ENCODE measurements around the gene KCNG2.

KCNG2 gene

GRCh38 chr18:79754831-79755351, 42.8 kb upstream of the KCNG2 start:
- DNase-seq, result no peak
- no peaks in the 10 kb centered on the region for H3K4me1 ChIP-seq (ENCODE audit: control insufficient read depth, insufficient read depth, low read length, poor library complexity, severe bottlenecking)
- H3K9me3 ChIP-seq (ENCODE audit: control insufficient read depth, low read length), result no peaks in the 10 kb centered on the region
- H3K27ac ChIP-seq (ENCODE audit: insufficient read depth, low read length, poor library complexity, severe bottlenecking), result no peak overlapping the region
- H3K36me3 ChIP-seq (ENCODE audit: control insufficient read depth, insufficient read depth, low read length), result peaks cover 32% of the 10 kb centered on the region
- H3K4me3 ChIP-seq (ENCODE audit: insufficient read depth, low read depth, low read length, poor library complexity, severe bottlenecking), result no peak overlapping the region
- H3K27me3 ChIP-seq (replicated peaks; ENCODE audit: control insufficient read depth, insufficient read depth, low read length, poor library complexity, severe bottlenecking), result no peaks in the 10 kb centered on the region

- no peak overlapping the region for H3K27ac ChIP-seq (ENCODE audit: insufficient read depth, low read length, poor library complexity, severe bottlenecking)
- H3K36me3 ChIP-seq (ENCODE audit: control insufficient read depth, insufficient read depth, low read length), result peaks cover 29% of the 10 kb centered on the region
- H3K9me3 ChIP-seq (ENCODE audit: control insufficient read depth, low read length), result no peaks in the 10 kb centered on the region
- DNase-seq, result no peak
- H3K27me3 ChIP-seq (replicated peaks; ENCODE audit: control insufficient read depth, insufficient read depth, low read length, poor library complexity, severe bottlenecking), result no peaks in the 10 kb centered on the region
- no peak overlapping the region for H3K4me3 ChIP-seq (ENCODE audit: insufficient read depth, low read depth, low read length, poor library complexity, severe bottlenecking)
- H3K4me1 ChIP-seq (ENCODE audit: control insufficient read depth, insufficient read depth, low read length, poor library complexity, severe bottlenecking), result no peaks in the 10 kb centered on the region
Measured at GRCh38 chr18:79755496-79756142, 42.1 kb upstream of the KCNG2 start.

- peaks cover 29% of the 10 kb centered on the region for H3K36me3 ChIP-seq (ENCODE audit: control insufficient read depth, insufficient read depth, low read length)
- H3K4me3 ChIP-seq (ENCODE audit: insufficient read depth, low read depth, low read length, poor library complexity, severe bottlenecking), result no peak overlapping the region
- no peaks in the 10 kb centered on the region for H3K27me3 ChIP-seq (replicated peaks; ENCODE audit: control insufficient read depth, insufficient read depth, low read length, poor library complexity, severe bottlenecking)
- H3K9me3 ChIP-seq (ENCODE audit: control insufficient read depth, low read length), result no peaks in the 10 kb centered on the region
- H3K27ac ChIP-seq (ENCODE audit: insufficient read depth, low read length, poor library complexity, severe bottlenecking), result no peak overlapping the region
- DNase-seq, result no peak
- no peaks in the 10 kb centered on the region for H3K4me1 ChIP-seq (ENCODE audit: control insufficient read depth, insufficient read depth, low read length, poor library complexity, severe bottlenecking)
Measured at GRCh38 chr18:79756143-79756500, 41.6 kb upstream of the KCNG2 start.

GRCh38 chr18:79756826-79757225, 40.9 kb upstream of the KCNG2 start:
- H3K36me3 ChIP-seq (ENCODE audit: control insufficient read depth, insufficient read depth, low read length), result peaks cover 29% of the 10 kb centered on the region
- H3K9me3 ChIP-seq (ENCODE audit: control insufficient read depth, low read length), result no peaks in the 10 kb centered on the region
- H3K4me1 ChIP-seq (ENCODE audit: control insufficient read depth, insufficient read depth, low read length, poor library complexity, severe bottlenecking), result no peaks in the 10 kb centered on the region
- DNase-seq, result no peak
- H3K4me3 ChIP-seq (ENCODE audit: insufficient read depth, low read depth, low read length, poor library complexity, severe bottlenecking), result no peak overlapping the region
- no peaks in the 10 kb centered on the region for H3K27me3 ChIP-seq (replicated peaks; ENCODE audit: control insufficient read depth, insufficient read depth, low read length, poor library complexity, severe bottlenecking)
- H3K27ac ChIP-seq (ENCODE audit: insufficient read depth, low read length, poor library complexity, severe bottlenecking), result no peak overlapping the region

- no peak overlapping the region for H3K4me3 ChIP-seq (ENCODE audit: insufficient read depth, low read depth, low read length, poor library complexity, severe bottlenecking)
- H3K27ac ChIP-seq (ENCODE audit: insufficient read depth, low read length, poor library complexity, severe bottlenecking), result no peak overlapping the region
- H3K27me3 ChIP-seq (replicated peaks; ENCODE audit: control insufficient read depth, insufficient read depth, low read length, poor library complexity, severe bottlenecking), result no peaks in the 10 kb centered on the region
- peaks cover 8% of the 10 kb centered on the region for H3K36me3 ChIP-seq (ENCODE audit: control insufficient read depth, insufficient read depth, low read length)
- H3K9me3 ChIP-seq (ENCODE audit: control insufficient read depth, low read length), result peaks cover 6% of the 10 kb centered on the region
- no peak for DNase-seq
- H3K4me1 ChIP-seq (ENCODE audit: control insufficient read depth, insufficient read depth, low read length, poor library complexity, severe bottlenecking), result no peaks in the 10 kb centered on the region
Measured at GRCh38 chr18:79760348-79760747, 37.4 kb upstream of the KCNG2 start.

GRCh38 chr18:79760881-79761280, 36.9 kb upstream of the KCNG2 start:
- DNase-seq, result no peak
- Histone ChIP-seq H3K4me3 (ENCODE audit: insufficient read depth, low read depth, low read length, poor library complexity, severe bottlenecking) (no peak overlapping the region), H3K4me1 (ENCODE audit: control insufficient read depth, insufficient read depth, low read length, poor library complexity, severe bottlenecking) (no peaks in the 10 kb centered on the region), H3K9me3 (ENCODE audit: control insufficient read depth, low read length) (peaks cover 6% of the 10 kb centered on the region), H3K27ac (ENCODE audit: insufficient read depth, low read length, poor library complexity, severe bottlenecking) (no peak overlapping the region), H3K36me3 (ENCODE audit: control insufficient read depth, insufficient read depth, low read length) (peaks cover 4% of the 10 kb centered on the region), H3K27me3 (replicated peaks; ENCODE audit: control insufficient read depth, insufficient read depth, low read length, poor library complexity, severe bottlenecking) (no peaks in the 10 kb centered on the region)

GRCh38 chr18:79763407-79763806, 34.3 kb upstream of the KCNG2 start:
- Histone ChIP-seq H3K27me3 (replicated peaks; ENCODE audit: control insufficient read depth, insufficient read depth, low read length, poor library complexity, severe bottlenecking) (no peaks in the 10 kb centered on the region), H3K4me3 (ENCODE audit: insufficient read depth, low read depth, low read length, poor library complexity, severe bottlenecking) (no peak overlapping the region), H3K36me3 (ENCODE audit: control insufficient read depth, insufficient read depth, low read length) (no peaks in the 10 kb centered on the region), H3K4me1 (ENCODE audit: control insufficient read depth, insufficient read depth, low read length, poor library complexity, severe bottlenecking) (no peaks in the 10 kb centered on the region), H3K27ac (ENCODE audit: insufficient read depth, low read length, poor library complexity, severe bottlenecking) (no peak overlapping the region), H3K9me3 (ENCODE audit: control insufficient read depth, low read length) (peaks cover 6% of the 10 kb centered on the region)
- no peak for DNase-seq

- no peak for DNase-seq
- H3K36me3 ChIP-seq (ENCODE audit: control insufficient read depth, insufficient read depth, low read length), result no peaks in the 10 kb centered on the region
- no peak overlapping the region for H3K4me3 ChIP-seq (ENCODE audit: insufficient read depth, low read depth, low read length, poor library complexity, severe bottlenecking)
- no peak overlapping the region for H3K27ac ChIP-seq (ENCODE audit: insufficient read depth, low read length, poor library complexity, severe bottlenecking)
- H3K9me3 ChIP-seq (ENCODE audit: control insufficient read depth, low read length), result peaks cover 6% of the 10 kb centered on the region
- H3K4me1 ChIP-seq (ENCODE audit: control insufficient read depth, insufficient read depth, low read length, poor library complexity, severe bottlenecking), result no peaks in the 10 kb centered on the region
- no peaks in the 10 kb centered on the region for H3K27me3 ChIP-seq (replicated peaks; ENCODE audit: control insufficient read depth, insufficient read depth, low read length, poor library complexity, severe bottlenecking)
Measured at GRCh38 chr18:79764131-79764530, 33.6 kb upstream of the KCNG2 start.

GRCh38 chr18:79765491-79766245, 32.1 kb upstream of the KCNG2 start:
- Histone ChIP-seq H3K36me3 (ENCODE audit: control insufficient read depth, insufficient read depth, low read length) (no peaks in the 10 kb centered on the region), H3K27ac (ENCODE audit: insufficient read depth, low read length, poor library complexity, severe bottlenecking) (no peak overlapping the region)

GRCh38 chr18:79766308-79766707, 31.4 kb upstream of the KCNG2 start:
- Histone ChIP-seq H3K9me3 (ENCODE audit: control insufficient read depth, low read length) (peaks cover 6% of the 10 kb centered on the region), H3K4me3 (ENCODE audit: insufficient read depth, low read depth, low read length, poor library complexity, severe bottlenecking) (no peak overlapping the region), H3K27me3 (replicated peaks; ENCODE audit: control insufficient read depth, insufficient read depth, low read length, poor library complexity, severe bottlenecking) (no peaks in the 10 kb centered on the region), H3K36me3 (ENCODE audit: control insufficient read depth, insufficient read depth, low read length) (no peaks in the 10 kb centered on the region), H3K27ac (ENCODE audit: insufficient read depth, low read length, poor library complexity, severe bottlenecking) (no peak overlapping the region), H3K4me1 (ENCODE audit: control insufficient read depth, insufficient read depth, low read length, poor library complexity, severe bottlenecking) (no peaks in the 10 kb centered on the region)
- no peak for DNase-seq

More at GRCh38 chr18:79765491-79766245, 32.1 kb upstream of the KCNG2 start:
- no peak for DNase-seq
- H3K4me1 ChIP-seq (ENCODE audit: control insufficient read depth, insufficient read depth, low read length, poor library complexity, severe bottlenecking), result no peaks in the 10 kb centered on the region
- no peak overlapping the region for H3K4me3 ChIP-seq (ENCODE audit: insufficient read depth, low read depth, low read length, poor library complexity, severe bottlenecking)
- no peaks in the 10 kb centered on the region for H3K27me3 ChIP-seq (replicated peaks; ENCODE audit: control insufficient read depth, insufficient read depth, low read length, poor library complexity, severe bottlenecking)
- H3K9me3 ChIP-seq (ENCODE audit: control insufficient read depth, low read length), result peaks cover 6% of the 10 kb centered on the region

Measured in effector memory CD4-positive, alpha-beta T cell (primary cell).